SK-N-SH (cell line): ENCODE measurements around the gene CRP. TPM values are rescaled to one million over a fixed set of nuclear protein-coding genes. Genes with fewer than 3 reads are reported as not detected.

Experiments
- CTCF ChIA-PET: fragments of 300-600, 350-600 bp; formaldehyde crosslinking; extraction: SDS; loops from one replicate; lab custom pipeline; 2021; lab: Yijun Ruan, JAX
- POLR2A ChIA-PET: fragments of 350-600 bp; sonication (Branson Sonifier 250); formaldehyde crosslinking; extraction: SDS; loops from one replicate; lab custom pipeline; 2020; ENCODE audit warnings: antibody characterized with exemption, inconsistent platforms; lab: Yijun Ruan, JAX
- DNase-seq: peaks from one replicate; pipeline ENCODE4 v3.0.0; 2012
- H2AFZ ChIP-seq: fragments of 200-600 bp; sonication (generic); 2 replicates; pipeline ENCODE4 v1.8.1; 2016; ENCODE audit warnings: antibody characterized with exemption, mild to moderate bottlenecking, low read depth
- H3F3A ChIP-seq: fragments of 200-600 bp; sonication (generic); replicated peaks from 2 replicates; pipeline ENCODE3; 2016; ENCODE audit warnings: antibody characterized with exemption, mild to moderate bottlenecking; ENCODE audit not compliant: insufficient read depth
- H3K27ac ChIP-seq, 2 experiments: fragments of 200-500 bp in 1 of 2; fragments of 200-600 bp in 1 of 2; sonication (Bioruptor generic) in 1 of 2; sonication (generic), shearing (Covaris generic) in 1 of 2; 2 replicates each; pipeline versions ENCODE4 v1.5.1 to v1.6.1; 2014 to 2016; ENCODE audit warnings: low read depth in 2 of 2, inconsistent platforms in 1 of 2, low read length in 1 of 2, mild to moderate bottlenecking in 1 of 2, mixed read lengths in 1 of 2
- H3K27me3 ChIP-seq: fragments of 200-600 bp; sonication (generic), shearing (Covaris generic); 2 replicates; pipeline ENCODE4 v1.6.1; 2016; ENCODE audit warnings: mixed run types; ENCODE audit not compliant: insufficient read depth
- H3K36me3 ChIP-seq, 2 experiments: fragments of 200-500 bp in 1 of 2; fragments of 200-600 bp in 1 of 2; sonication (Bioruptor generic) in 1 of 2; sonication (generic) in 1 of 2; replicated peaks in 1 of 2; 2 replicates each; pipeline versions ENCODE3 to v1.5.1; 2014 to 2016; ENCODE audit warnings: low read length in 1 of 2, mild to moderate bottlenecking in 1 of 2; ENCODE audit not compliant: insufficient read depth in 2 of 2, control insufficient read depth in 1 of 2
- H3K4me1 ChIP-seq, 2 experiments: fragments of 200-500 bp in 1 of 2; fragments of 200-600 bp in 1 of 2; sonication (Bioruptor generic) in 1 of 2; sonication (generic), shearing (Covaris generic) in 1 of 2; 2 replicates each; pipeline versions ENCODE4 v1.5.1 to v1.6.1; 2014 to 2016; ENCODE audit warnings: low read depth in 1 of 2, low read length in 1 of 2, mixed run types in 1 of 2; ENCODE audit not compliant: insufficient read depth in 2 of 2, control insufficient read depth in 1 of 2
- H3K4me2 ChIP-seq: fragments of 200-600 bp; sonication (generic), shearing (Covaris generic); 2 replicates; pipeline ENCODE4 v1.6.1; 2017; ENCODE audit warnings: mixed run types
- H3K4me3 ChIP-seq, 2 experiments: fragments of 200-500 bp in 1 of 2; fragments of 200-600 bp in 1 of 2; sonication (Bioruptor generic) in 1 of 2; sonication (generic), shearing (Covaris generic) in 1 of 2; 2 replicates each; pipeline versions ENCODE4 v1.5.1 to v1.8.1; 2014 to 2016; ENCODE audit warnings: low read depth in 2 of 2, inconsistent platforms in 1 of 2, low read length in 1 of 2, mild to moderate bottlenecking in 1 of 2, mixed read lengths in 1 of 2, moderate library complexity in 1 of 2
- H3K79me2 ChIP-seq: fragments of 200-600 bp; sonication (generic); 2 replicates; pipeline ENCODE4 v1.8.1; 2017; ENCODE audit warnings: mild to moderate bottlenecking; ENCODE audit not compliant: insufficient read depth
- H3K9ac ChIP-seq: fragments of 200-600 bp; sonication (generic); 2 replicates; pipeline ENCODE4 v1.6.1; 2017; ENCODE audit warnings: mixed run types
- H3K9me2 ChIP-seq: fragments of 200-600 bp; sonication (generic); 2 replicates; pipeline ENCODE4 v1.6.1; 2017; ENCODE audit warnings: mixed run types
- H3K9me3 ChIP-seq: fragments of 200-600 bp; sonication (generic); 2 replicates; pipeline ENCODE4 v1.6.1; 2017; ENCODE audit warnings: mixed run types, mild to moderate bottlenecking, moderate library complexity
- H4K20me1 ChIP-seq: fragments of 200-600 bp; sonication (generic); 2 replicates; pipeline ENCODE4 v1.6.1; 2017; ENCODE audit warnings: mild to moderate bottlenecking, mixed run types; ENCODE audit not compliant: insufficient read depth
- CHD2 ChIP-seq: fragments of 150-350 bp; IDR thresholded peaks from 2 replicates; pipeline ENCODE4 v1.6.1; 2018; ENCODE audit warnings: low read length; ENCODE audit not compliant: partially characterized antibody
- ELF1 ChIP-seq: IDR thresholded peaks from 2 replicates; pipeline ENCODE4 v1.4.0; 2012
- EZH2phosphoT487 ChIP-seq: fragments of 200-600 bp; sonication (generic); IDR thresholded peaks from 2 replicates; pipeline ENCODE4 v1.6.1; 2017; ENCODE audit warnings: low read depth, mixed run types, mild to moderate bottlenecking, antibody characterized with exemption, moderate library complexity, borderline replicate concordance
- FOXJ3 ChIP-seq: sonication (generic); formaldehyde crosslinking; IDR thresholded peaks from 2 replicates; pipeline ENCODE4 v1.5.1; 2020; ENCODE audit warnings: mild to moderate bottlenecking, missing genetic modification reagents
- FOXM1 ChIP-seq: IDR thresholded peaks from 2 replicates; pipeline ENCODE4 v1.4.0; 2012; ENCODE audit warnings: low read depth, mild to moderate bottlenecking
- GABPA ChIP-seq: IDR thresholded peaks from 2 replicates; pipeline ENCODE4 v1.4.0; 2012; ENCODE audit warnings: low read depth, mild to moderate bottlenecking
- GATA2 ChIP-seq: sonication (generic); formaldehyde crosslinking; IDR thresholded peaks from 2 replicates; pipeline ENCODE4 v1.5.0; 2020; ENCODE audit warnings: mild to moderate bottlenecking, missing genetic modification reagents
- IRF3 ChIP-seq: fragments of 150-350 bp; IDR thresholded peaks from 2 replicates; pipeline ENCODE4 v1.6.1; 2016; ENCODE audit warnings: mild to moderate bottlenecking, low read depth, low read length
- JUND ChIP-seq: IDR thresholded peaks from 2 replicates; pipeline ENCODE4 v1.4.0; 2012
- MEF2A ChIP-seq: IDR thresholded peaks from 2 replicates; pipeline ENCODE4 v1.4.0; 2012; ENCODE audit warnings: low read depth, borderline replicate concordance
- MXI1 ChIP-seq: IDR thresholded peaks from 2 replicates; pipeline ENCODE4 v1.6.1; 2012; ENCODE audit warnings: mild to moderate bottlenecking, low read depth, low read length, improper control_type of control experiment
- NFIC ChIP-seq: IDR thresholded peaks from 2 replicates; pipeline ENCODE4 v1.4.0; 2012; ENCODE audit warnings: borderline replicate concordance
- NRF1 ChIP-seq: IDR thresholded peaks from 2 replicates; pipeline ENCODE4 v1.6.1; 2012; ENCODE audit warnings: low read depth, mild to moderate bottlenecking, low read length
- RAD21 ChIP-seq: IDR thresholded peaks from 2 replicates; pipeline ENCODE4 v1.6.1; 2012; ENCODE audit warnings: mild to moderate bottlenecking, low read length
- RFX5 ChIP-seq: IDR thresholded peaks from 2 replicates; pipeline ENCODE4 v1.6.1; 2012; ENCODE audit warnings: mild to moderate bottlenecking, improper control_type of control experiment, low read length
- SIN3A ChIP-seq: IDR thresholded peaks from 2 replicates; pipeline ENCODE4 v1.6.1; 2012; ENCODE audit warnings: low read depth, mild to moderate bottlenecking, low read length, moderate library complexity, borderline replicate concordance
- SMC3 ChIP-seq: IDR thresholded peaks from 2 replicates; pipeline ENCODE4 v1.6.1; 2012; ENCODE audit warnings: low read depth, low read length, improper control_type of control experiment
- TAF1 ChIP-seq: IDR thresholded peaks from 2 replicates; pipeline ENCODE4 v1.6.1; 2012; ENCODE audit warnings: low read depth, mild to moderate bottlenecking, low read length, moderate library complexity, borderline replicate concordance
- TCF12 ChIP-seq: IDR thresholded peaks from 2 replicates; pipeline ENCODE4 v1.4.0; 2012
- TEAD4 ChIP-seq: IDR thresholded peaks from 2 replicates; pipeline ENCODE4 v1.4.0; 2012; ENCODE audit warnings: mild to moderate bottlenecking, borderline replicate concordance; ENCODE audit not compliant: insufficient read depth
- USF1 ChIP-seq: IDR thresholded peaks from 2 replicates; pipeline ENCODE4 v1.4.0; 2012; ENCODE audit warnings: low read depth, borderline replicate concordance
- YY1 ChIP-seq: IDR thresholded peaks from 2 replicates; pipeline ENCODE4 v1.4.0; 2012; ENCODE audit warnings: low read depth, mild to moderate bottlenecking
- ZBTB33 ChIP-seq: IDR thresholded peaks from 2 replicates; pipeline ENCODE4 v1.4.0; 2012; ENCODE audit warnings: low read depth, borderline replicate concordance
- WGBS: methylation state at CpG from one replicate; pipeline ENCODE4 v1.1.6; 2017; ENCODE audit warnings: low lambda C conversion rate; 5-methylcytosine and 5-hydroxymethylcytosine counted together
- polyA plus RNA-seq, 3 experiments: library from polyadenylated mRNA; depleted of rRNA; stranded (reverse); fragments of >200 nt; gene quantifications; 2 replicates each; pipeline ENCODE4 v1.2.3, GENCODE V29; 2012

CRP gene
- polyA plus RNA-seq, 1 of the 3 experiments (the other 2 are of a cell fraction) = not detected

- 24% methylated on average over 3 of the region's 3 CpGs for WGBS
- ChIA-PET POLR2A (no interaction called here), CTCF (interaction anchor here (1.2 kb wide), 1 partner anchor 25 kb away, joined by 3 read pairs; the partner anchor contains the start of gene DUSP23)
- Histone ChIP-seq H3K9ac (no peak overlapping the region), H3K4me2 (no peak overlapping the region), H3F3A (no peaks in the 10 kb centered on the region), H3K9me2 (no peaks in the 10 kb centered on the region), H3K9me3 (no peaks in the 10 kb centered on the region), H3K4me1 (no peaks in the 10 kb centered on the region), H3K27me3 (peaks cover 8% of the 10 kb centered on the region; the same call in 1 of the 2 replicates), H3K4me3 (no peak overlapping the region), H3K36me3 (no peaks in the 10 kb centered on the region)
- DNase-seq = no peak
- no peak for TF ChIP-seq ZBTB33
- no peak for TF ChIP-seq MXI1
- no peak for TF ChIP-seq ELF1
- no peak for TF ChIP-seq GABPA
- TF ChIP-seq NRF1 = no peak
- no peak for TF ChIP-seq RAD21
- TF ChIP-seq TAF1 = no peak
- no peak for TF ChIP-seq USF1
- no peak for TF ChIP-seq IRF3
- TF ChIP-seq SMC3 = no peak
- no peak for TF ChIP-seq NFIC
- no peak for TF ChIP-seq MEF2A
- no peak for TF ChIP-seq SIN3A
- no peak for TF ChIP-seq FOXJ3 (CRISPR knock-in tag)
- TF ChIP-seq JUND = no peak
- TF ChIP-seq, all 33 proteins: peak for 0
- Histone ChIP-seq H3K27ac (no peak overlapping the region), H4K20me1 (no peaks in the 10 kb centered on the region), H3K79me2 (no peaks in the 10 kb centered on the region), H2AFZ (no peak overlapping the region)
These were observed 41.1 kb upstream of the CRP start for GRCh38 chr1:159755451-159756007.

GRCh38 chr1:159753386-159753785 lies 39.0 kb upstream of the CRP start:
- Histone ChIP-seq H3K4me2 (no peak overlapping the region), H3K79me2 (no peaks in the 10 kb centered on the region), H3K36me3 (no peaks in the 10 kb centered on the region), H3K27me3 (peaks cover 8% of the 10 kb centered on the region; the same call in 1 of the 2 replicates), H2AFZ (no peak overlapping the region), H3K4me3 (no peak overlapping the region), H3K27ac (no peak overlapping the region), H3K4me1 (no peaks in the 10 kb centered on the region), H3F3A (no peaks in the 10 kb centered on the region), H3K9ac (no peak overlapping the region), H3K9me3 (no peaks in the 10 kb centered on the region), H3K9me2 (no peaks in the 10 kb centered on the region), H4K20me1 (no peaks in the 10 kb centered on the region)
- ChIA-PET CTCF (no interaction called here), POLR2A (no interaction called here)
- no peak for DNase-seq
- WGBS = 4% methylated on average over 4 of the region's 4 CpGs
- no peak for TF ChIP-seq USF1
- no peak for TF ChIP-seq RFX5
- no peak for TF ChIP-seq EZH2phosphoT487
- no peak for TF ChIP-seq TEAD4
- TF ChIP-seq GATA2 = no peak
- no peak for TF ChIP-seq MEF2A
- TF ChIP-seq JUND = no peak
- no peak for TF ChIP-seq GABPA
- no peak for TF ChIP-seq YY1
- TF ChIP-seq TCF12 = no peak
- no peak for TF ChIP-seq CHD2
- TF ChIP-seq FOXM1 = no peak
- TF ChIP-seq SMC3 = no peak
